ENCODE results near the gene SLX4IP.

SLX4IP gene

DNA sequence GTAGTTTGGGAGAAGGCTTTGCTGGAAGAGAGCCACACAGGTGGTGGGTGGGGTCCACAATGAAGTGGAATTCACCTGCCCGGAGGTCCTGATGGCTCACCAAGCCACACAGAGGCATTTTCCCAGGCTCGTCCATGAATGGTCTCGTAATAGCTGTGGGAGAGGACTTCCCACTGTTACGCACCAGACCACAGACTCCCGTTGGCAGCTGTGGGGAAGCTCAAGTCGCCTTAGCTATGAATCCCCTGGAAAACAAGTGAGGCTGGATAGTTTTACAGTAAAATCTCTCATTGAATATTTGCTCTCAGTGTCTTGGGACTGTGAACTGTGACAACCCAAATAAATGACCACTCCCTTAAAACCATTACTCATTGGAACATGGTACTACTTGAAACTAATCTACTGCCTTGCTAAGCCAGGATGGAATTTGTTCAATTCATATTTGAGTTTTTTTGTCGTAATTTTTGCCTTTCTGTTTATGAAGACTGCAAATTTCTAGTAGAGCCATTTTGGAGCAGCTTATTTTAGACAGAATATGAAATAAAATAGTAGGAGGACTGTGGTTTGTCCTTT is 159.3 kb downstream of the SLX4IP start:
- TF ChIP-seq, protein P1, sequence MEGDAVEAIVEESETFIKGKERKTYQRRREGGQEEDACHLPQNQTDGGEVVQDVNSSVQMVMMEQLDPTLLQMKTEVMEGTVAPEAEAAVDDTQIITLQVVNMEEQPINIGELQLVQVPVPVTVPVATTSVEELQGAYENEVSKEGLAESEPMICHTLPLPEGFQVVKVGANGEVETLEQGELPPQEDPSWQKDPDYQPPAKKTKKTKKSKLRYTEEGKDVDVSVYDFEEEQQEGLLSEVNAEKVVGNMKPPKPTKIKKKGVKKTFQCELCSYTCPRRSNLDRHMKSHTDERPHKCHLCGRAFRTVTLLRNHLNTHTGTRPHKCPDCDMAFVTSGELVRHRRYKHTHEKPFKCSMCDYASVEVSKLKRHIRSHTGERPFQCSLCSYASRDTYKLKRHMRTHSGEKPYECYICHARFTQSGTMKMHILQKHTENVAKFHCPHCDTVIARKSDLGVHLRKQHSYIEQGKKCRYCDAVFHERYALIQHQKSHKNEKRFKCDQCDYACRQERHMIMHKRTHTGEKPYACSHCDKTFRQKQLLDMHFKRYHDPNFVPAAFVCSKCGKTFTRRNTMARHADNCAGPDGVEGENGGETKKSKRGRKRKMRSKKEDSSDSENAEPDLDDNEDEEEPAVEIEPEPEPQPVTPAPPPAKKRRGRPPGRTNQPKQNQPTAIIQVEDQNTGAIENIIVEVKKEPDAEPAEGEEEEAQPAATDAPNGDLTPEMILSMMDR (conservative IDR thresholded peaks at IDR 0.05; ENCODE audit: low read depth, low read length), result no peak
- Histone ChIP-seq H3K9ac (no peak overlapping the region), H3K27me3 (ENCODE audit: insufficient read depth, low read depth) (no peaks in the 10 kb centered on the region), H3K4me2 (no peak overlapping the region), H3K4me1 (ENCODE audit: low read depth, poor library complexity, severe bottlenecking) (no peaks in the 10 kb centered on the region), H3K27ac (no peak overlapping the region), H2AFZ (ENCODE audit: low read depth) (no peak overlapping the region), H4K20me1 (ENCODE audit: insufficient read depth) (no peaks in the 10 kb centered on the region), H3K4me3 (IDR thresholded peaks at IDR 0.05; ENCODE audit: insufficient read depth, low read depth, low read length) (no peak overlapping the region), H3K79me2 (ENCODE audit: insufficient read depth, low read depth) (no peaks in the 10 kb centered on the region), H3K36me3 (ENCODE audit: insufficient read depth) (no peaks in the 10 kb centered on the region)

DNA sequence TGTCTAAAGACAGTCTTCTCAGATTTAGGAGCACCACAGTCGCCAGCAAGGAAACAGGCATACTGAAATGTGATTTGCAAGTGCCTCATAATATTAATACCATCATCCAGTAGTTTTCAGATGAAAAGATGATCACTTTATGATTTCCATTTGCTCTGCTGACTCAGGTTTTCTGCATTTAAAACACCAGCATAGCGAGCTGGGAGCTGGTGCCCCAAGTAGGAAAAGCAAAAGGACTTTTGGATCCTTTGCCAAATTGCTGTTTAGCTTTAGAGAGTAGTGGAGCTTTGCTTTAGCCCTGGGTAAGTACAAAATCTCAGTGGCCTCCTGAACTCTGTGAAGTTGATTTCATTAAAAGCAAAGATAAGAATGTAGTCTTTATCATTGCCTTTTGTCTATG is 160.2 kb downstream of the SLX4IP start:
- TF ChIP-seq, protein P1 (conservative IDR thresholded peaks at IDR 0.05; ENCODE audit: low read depth, low read length), result no peak

DNA sequence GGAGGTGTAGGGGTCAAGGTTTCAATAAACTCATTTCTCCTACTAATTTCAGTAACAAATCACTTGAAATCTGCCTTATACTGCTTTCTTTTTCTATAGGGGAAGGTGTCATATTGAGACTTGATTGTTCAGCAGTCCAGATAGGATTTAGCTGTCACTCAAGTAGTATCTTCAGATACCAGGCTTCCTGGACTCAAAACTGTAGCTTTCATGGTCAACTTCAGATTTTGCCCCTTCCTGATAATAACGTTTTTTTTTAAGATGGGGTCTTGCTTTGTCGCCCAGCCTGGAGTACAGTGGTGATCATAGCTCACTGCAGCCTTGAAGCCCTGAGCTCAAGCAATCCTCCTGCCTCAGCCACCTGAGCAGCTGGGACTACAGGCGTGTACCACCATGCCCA is 160.9 kb downstream of the SLX4IP start:
- H3K36me3 ChIP-seq (ENCODE audit: insufficient read depth), result no peaks in the 10 kb centered on the region
- H2AFZ ChIP-seq (ENCODE audit: low read depth), result no peak overlapping the region
- H3K9ac ChIP-seq, result no peak overlapping the region
- no peaks in the 10 kb centered on the region for H3K79me2 ChIP-seq (ENCODE audit: insufficient read depth, low read depth)
- TF ChIP-seq, protein P1 (conservative IDR thresholded peaks at IDR 0.05; ENCODE audit: low read depth, low read length), result no peak
- H4K20me1 ChIP-seq (ENCODE audit: insufficient read depth), result no peaks in the 10 kb centered on the region
- H3K4me3 ChIP-seq (IDR thresholded peaks at IDR 0.05; ENCODE audit: insufficient read depth, low read depth, low read length), result no peak overlapping the region
- H3K27me3 ChIP-seq (ENCODE audit: insufficient read depth, low read depth), result no peaks in the 10 kb centered on the region
- H3K4me1 ChIP-seq (ENCODE audit: low read depth, poor library complexity, severe bottlenecking), result no peaks in the 10 kb centered on the region
- no peak overlapping the region for H3K27ac ChIP-seq
- no peak overlapping the region for H3K4me2 ChIP-seq

More for the DNA sequence above, 160.2 kb downstream of the SLX4IP start:
- Histone ChIP-seq H3K4me1 (ENCODE audit: low read depth, poor library complexity, severe bottlenecking) (no peaks in the 10 kb centered on the region), H3K4me2 (no peak overlapping the region), H3K27me3 (ENCODE audit: insufficient read depth, low read depth) (no peaks in the 10 kb centered on the region), H3K4me3 (IDR thresholded peaks at IDR 0.05; ENCODE audit: insufficient read depth, low read depth, low read length) (no peak overlapping the region), H3K9ac (no peak overlapping the region), H4K20me1 (ENCODE audit: insufficient read depth) (no peaks in the 10 kb centered on the region), H3K36me3 (ENCODE audit: insufficient read depth) (no peaks in the 10 kb centered on the region), H2AFZ (ENCODE audit: low read depth) (no peak overlapping the region), H3K79me2 (ENCODE audit: insufficient read depth, low read depth) (no peaks in the 10 kb centered on the region), H3K27ac (no peak overlapping the region)

DNA sequence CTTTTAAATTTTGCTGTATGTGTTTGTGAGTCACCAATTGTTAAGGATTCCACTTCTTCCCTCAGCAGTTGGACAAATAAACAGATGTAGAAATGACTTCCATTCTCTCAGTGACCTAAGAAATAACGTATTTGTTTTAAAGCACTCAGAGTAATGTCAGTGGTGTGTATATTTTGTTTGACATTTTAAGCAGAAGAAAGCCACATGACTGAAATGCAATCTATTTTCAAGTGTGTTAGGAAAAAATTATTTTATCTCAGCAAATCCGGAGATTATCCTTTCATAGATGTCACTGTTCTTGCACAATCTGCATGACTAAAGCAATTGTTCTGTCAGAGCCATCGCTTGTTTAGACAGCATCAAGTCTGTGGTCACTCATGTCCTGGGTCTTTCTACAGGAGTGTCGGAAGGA is 161.6 kb downstream of the SLX4IP start:
- Histone ChIP-seq H3K9ac (no peak overlapping the region), H3K79me2 (ENCODE audit: insufficient read depth, low read depth) (no peaks in the 10 kb centered on the region), H2AFZ (ENCODE audit: low read depth) (no peak overlapping the region), H3K4me2 (no peak overlapping the region), H3K27me3 (ENCODE audit: insufficient read depth, low read depth) (no peaks in the 10 kb centered on the region), H3K36me3 (ENCODE audit: insufficient read depth) (no peaks in the 10 kb centered on the region), H4K20me1 (ENCODE audit: insufficient read depth) (no peaks in the 10 kb centered on the region), H3K4me3 (IDR thresholded peaks at IDR 0.05; ENCODE audit: insufficient read depth, low read depth, low read length) (no peak overlapping the region), H3K4me1 (ENCODE audit: low read depth, poor library complexity, severe bottlenecking) (no peaks in the 10 kb centered on the region), H3K27ac (no peak overlapping the region)
- TF ChIP-seq, protein P1 (conservative IDR thresholded peaks at IDR 0.05; ENCODE audit: low read depth, low read length), result no peak

Measured in KMS-11 (cell line).